GM12878 (cell line): ENCODE results near the gene ITPKB. TPM values are rescaled to one million over a fixed set of nuclear protein-coding genes. Genes with fewer than 3 reads are reported as not detected.

Experiments
- ATAC-seq: fragments of 200-7000 bp; cut with Tn5 transposase; 3 replicates; pipeline ENCODE4 v1.9.1; 2020; ENCODE audit warnings: mild to moderate bottlenecking, moderate library complexity
- BruUV-seq: library from RNA; stranded (reverse); fragments of 400-500 nt; replicated peaks from 2 replicates; lab custom pipeline; 2021; lab: Mats Ljungman, UMichigan
- CTCF ChIA-PET: fragments of 300-600 bp; sonication (Branson Sonifier 250); formaldehyde crosslinking; extraction: SDS; loops from one replicate; lab custom pipeline; 2021; ENCODE audit warnings: inconsistent platforms; lab: Yijun Ruan, JAX
- POLR2A ChIA-PET: fragments of 350-600 bp; formaldehyde crosslinking; extraction: SDS; loops from one replicate; lab custom pipeline; 2021; ENCODE audit warnings: inconsistent platforms; lab: Charles Lee
- RAD21 ChIA-PET: fragments of 300-600 bp; sonication (Branson Sonifier 250); formaldehyde crosslinking; loops from one replicate; lab custom pipeline; 2023; ENCODE audit warnings: antibody characterized with exemption; ENCODE audit not compliant: unreplicated experiment; lab: Charles Lee
- SMC1A ChIA-PET: fragments of 300-600 bp; sonication (Branson Sonifier 250); formaldehyde crosslinking; loops from one replicate; lab custom pipeline; 2023; ENCODE audit not compliant: unreplicated experiment, uncharacterized antibody; lab: Charles Lee
- DNase-seq: peaks from one replicate; pipeline ENCODE4 v3.0.0-alpha.2; 2011; ENCODE audit warnings: low read depth, low spot score
- FAIRE-seq: peaks from 3 replicates; lab custom pipeline; 2011; peaks lifted over from hg19 to GRCh38; lab: Jason Lieb, UNC
- H2AFZ ChIP-seq: 2 replicates; pipeline ENCODE4 v1.6.0; 2011; ENCODE audit warnings: low read depth, low read length, control low read depth; ENCODE audit not compliant: control insufficient read depth
- H3K27ac ChIP-seq: 2 replicates; pipeline ENCODE4 v1.5.1; 2011; ENCODE audit warnings: control low read depth; ENCODE audit not compliant: control insufficient read depth, insufficient read depth
- H3K27me3 ChIP-seq, 2 experiments: replicated peaks in 1 of 2; 2 replicates each; pipeline versions ENCODE4 v1.6.0 to v1.6.1; 2011; ENCODE audit warnings: low read length in 1 of 2; ENCODE audit not compliant: control insufficient read depth in 2 of 2, insufficient read depth in 2 of 2
- H3K36me3 ChIP-seq, 2 experiments: 2 replicates each; pipeline ENCODE4 v1.5.1; 2011; ENCODE audit warnings: low read length in 1 of 2; ENCODE audit not compliant: control insufficient read depth in 2 of 2, insufficient read depth in 2 of 2
- H3K4me1 ChIP-seq: 2 replicates; pipeline ENCODE4 v1.6.1; 2011; ENCODE audit warnings: mild to moderate bottlenecking, low read length, moderate library complexity, mixed read lengths; ENCODE audit not compliant: control insufficient read depth, insufficient read depth
- H3K4me2 ChIP-seq: 2 replicates; pipeline ENCODE4 v1.6.0; 2011; ENCODE audit warnings: control low read depth; ENCODE audit not compliant: control insufficient read depth, insufficient read depth
- H3K4me3 ChIP-seq: fragments of 200-600 bp; sonication (generic); 2 replicates; pipeline ENCODE4 v1.5.1; 2016
- H3K79me2 ChIP-seq: 2 replicates; pipeline ENCODE4 v1.6.0; 2011; ENCODE audit warnings: low read length; ENCODE audit not compliant: control insufficient read depth, insufficient read depth
- H3K9ac ChIP-seq: 2 replicates; pipeline ENCODE4 v1.8.0; 2011; ENCODE audit warnings: low read length, control low read depth, mixed read lengths; ENCODE audit not compliant: control insufficient read depth, insufficient read depth
- H3K9me3 ChIP-seq: replicated peaks from 3 replicates; pipeline ENCODE4 v1.5.1; 2011; ENCODE audit warnings: mild to moderate bottlenecking, low read length; ENCODE audit not compliant: control insufficient read depth, insufficient read depth
- H4K20me1 ChIP-seq: 2 replicates; pipeline ENCODE4 v1.6.0; 2011; ENCODE audit not compliant: control insufficient read depth, insufficient read depth
- ATF7 ChIP-seq: fragments of 450-650 bp; IDR thresholded peaks from 2 replicates; pipeline ENCODE4 v1.6.1; 2016; ENCODE audit warnings: low read depth, mild to moderate bottlenecking
- BCL11A ChIP-seq: IDR thresholded peaks from 2 replicates; pipeline ENCODE4 v1.6.1; 2011; ENCODE audit warnings: low read depth, low read length
- CEBPB ChIP-seq, 2 experiments: fragments of 150-350 bp in 1 of 2; IDR thresholded peaks; 2 replicates each; pipeline ENCODE4 v1.6.1; 2012 to 2014; ENCODE audit warnings: low read depth in 2 of 2, low read length in 2 of 2, borderline replicate concordance in 1 of 2, inconsistent platforms in 1 of 2
- EED ChIP-seq: sonication (generic); IDR thresholded peaks from 2 replicates; pipeline ENCODE4 v1.6.1; 2016; ENCODE audit warnings: antibody characterized with exemption, low read depth
- ETV6 ChIP-seq, 2 experiments: fragments of 450-650 bp in 1 of 2; IDR thresholded peaks in 1 of 2; conservative IDR thresholded peaks in 1 of 2; 2 replicates each; pipeline ENCODE4 v1.6.1; 2014; ENCODE audit warnings: antibody characterized with exemption in 1 of 2, borderline replicate concordance in 1 of 2, low read depth in 1 of 2, mild to moderate bottlenecking in 1 of 2, moderate library complexity in 1 of 2
- HDAC2 ChIP-seq: fragments of 200-600 bp; sonication (generic); IDR thresholded peaks from 2 replicates; pipeline ENCODE4 v1.6.1; 2017
- IRF4 ChIP-seq: IDR thresholded peaks from 2 replicates; pipeline ENCODE4 v1.6.1; 2011; ENCODE audit warnings: low read depth, low read length
- MTA3 ChIP-seq: IDR thresholded peaks from 2 replicates; pipeline ENCODE4 v1.6.1; 2012; ENCODE audit warnings: low read length, inconsistent platforms, borderline replicate concordance
- NR2C2 ChIP-seq: IDR thresholded peaks from 2 replicates; pipeline ENCODE4 v1.6.1; 2011; ENCODE audit warnings: borderline replicate concordance, low read depth; ENCODE audit not compliant: control insufficient read depth, insufficient read length
- PRDM15 ChIP-seq: fragments of 450-650 bp; formaldehyde crosslinking; IDR thresholded peaks from 2 replicates; pipeline ENCODE4 v1.4.0; 2020; ENCODE audit warnings: mild to moderate bottlenecking, moderate library complexity
- SIN3A ChIP-seq: IDR thresholded peaks from 2 replicates; pipeline ENCODE4 v1.6.1; 2012; ENCODE audit warnings: low read depth, low read length, improper control_type of control experiment
- SMAD5 ChIP-seq: IDR thresholded peaks from 2 replicates; pipeline ENCODE4 v1.6.1; 2016; ENCODE audit warnings: antibody characterized with exemption, low read depth
- SREBF1 ChIP-seq: IDR thresholded peaks from 2 replicates; pipeline ENCODE4 v1.6.1; 2012; ENCODE audit warnings: mild to moderate bottlenecking, low read length
- ZBED1 ChIP-seq: IDR thresholded peaks from 2 replicates; pipeline ENCODE4 v1.6.1; 2016; ENCODE audit warnings: borderline replicate concordance
- WGBS: methylation state at CpG from one replicate; pipeline ENCODE4 v1.1.6; 2016; ENCODE audit warnings: low lambda C conversion rate; ENCODE audit not compliant: insufficient replicate concordance, insufficient coverage; ENCODE audit errors: missing lambda C conversion rate; 5-methylcytosine and 5-hydroxymethylcytosine counted together
- in situ Hi-C: fragments of 300-500 bp; cut with MboI; formaldehyde crosslinking; loops from 9 replicates; pipeline ENCODE4 v1.14.3; 2018; ENCODE audit warnings: mixed read lengths
- intact Hi-C: fragments of 100-400 bp; cut with micrococcal nuclease; formaldehyde crosslinking; loops from one replicate; pipeline ENCODE4 v1.14.2; 2022; ENCODE audit not compliant: unreplicated experiment
- polyA plus RNA-seq, 11 experiments: library from polyadenylated mRNA; depleted of rRNA in 4 of 11; unstranded in 6 of 11; stranded (reverse) in 5 of 11; fragments of >200 nt; fragmentation: Nextera tagmentation in 4 of 11; fragmentation: Illumina TruSeq in 1 of 11; extraction: Ambion mirVana in 4 of 11; extraction: Trizol in 1 of 11; gene quantifications; 1 replicate in 1 of 11; 2 replicates in 10 of 11; pipeline versions ENCODE4 v1.2.1 to v1.2.3, GENCODE V29; 2011 to 2016; ENCODE audit warnings: inconsistent platforms in 2 of 11, missing spikeins in 2 of 11, low read depth in 1 of 11
- total RNA-seq, 4 experiments: library from RNA; depleted of rRNA in 3 of 4; stranded (reverse); fragments of >200 nt in 3 of 4; fragmentation: Illumina TruSeq in 1 of 4; extraction: Trizol in 1 of 4; gene quantifications; 2 replicates each; pipeline versions ENCODE4 v1.2.1 to v1.2.3, GENCODE V29; 2013 to 2021
- TF ChIP-seq, protein P1 (sequence below): IDR thresholded peaks from 2 replicates; pipeline ENCODE4 v1.6.1; 2011; ENCODE audit warnings: low read depth, low read length, improper control_type of control experiment, borderline replicate concordance
- TF ChIP-seq, protein P2 (sequence below): fragments of 150-350 bp; IDR thresholded peaks from 2 replicates; pipeline ENCODE4 v1.6.1; 2016; ENCODE audit warnings: low read depth, low read length

The ITPKB gene
- total and polyA plus RNA-seq, 10 of the 15 experiments (the other 5 are each of a cell fraction or from before 2014, with no cell fraction given): 1.3 to 38.7 (median 12.9) TPM

- WGBS: 34% methylated on average over 9 of the region's 9 CpGs
- no peak overlapping the region for H2AFZ ChIP-seq
- ChIA-PET RAD21 (interaction anchor here (1.3 kb wide), 1 partner anchor 58 kb away, joined by 3 read pairs; no protein-coding TSS in a partner anchor), CTCF (interaction anchor here (0.6 to 1.2 kb wide), 2 partner anchors 180 to 480 kb away, joined by 3 to 4 read pairs; no protein-coding TSS in a partner anchor), SMC1A (interaction anchor here (1.0 kb wide), 1 partner anchor 23 kb away, joined by 3 read pairs; no protein-coding TSS in a partner anchor), POLR2A (no interaction called here)
- no peaks in the 10 kb centered on the region for H3K9me3 ChIP-seq
- H4K20me1 ChIP-seq: no peaks in the 10 kb centered on the region; the same call in 1 of the 2 replicates
- in situ Hi-C loops (no loop called here), intact Hi-C loops (loop anchor here (5.0 to 10.0 kb wide), 2 partner anchors 58 to 481 kb away; partner anchors contain the start of gene STUM)
- peaks cover 0 to 4% of the 10 kb centered on the region in 2 experiments for H3K27me3 ChIP-seq
- no peaks in the 10 kb centered on the region for H3K36me3 ChIP-seq
- FAIRE-seq (no peak), DNase-seq (no peak), ATAC-seq (no peak)
- H3K9ac ChIP-seq: no peak overlapping the region
- no peak overlapping the region for H3K4me3 ChIP-seq
- BruUV-seq: no TSS peak
- no peak overlapping the region for H3K4me2 ChIP-seq
- no peak overlapping the region for H3K27ac ChIP-seq
- H3K79me2 ChIP-seq: no peaks in the 10 kb centered on the region
- no peaks in the 10 kb centered on the region for H3K4me1 ChIP-seq
- no peak for TF ChIP-seq BCL11A
- TF ChIP-seq, protein P1, sequence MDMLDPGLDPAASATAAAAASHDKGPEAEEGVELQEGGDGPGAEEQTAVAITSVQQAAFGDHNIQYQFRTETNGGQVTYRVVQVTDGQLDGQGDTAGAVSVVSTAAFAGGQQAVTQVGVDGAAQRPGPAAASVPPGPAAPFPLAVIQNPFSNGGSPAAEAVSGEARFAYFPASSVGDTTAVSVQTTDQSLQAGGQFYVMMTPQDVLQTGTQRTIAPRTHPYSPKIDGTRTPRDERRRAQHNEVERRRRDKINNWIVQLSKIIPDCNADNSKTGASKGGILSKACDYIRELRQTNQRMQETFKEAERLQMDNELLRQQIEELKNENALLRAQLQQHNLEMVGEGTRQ: no peak
- TF ChIP-seq EED: no peak
- no peak for TF ChIP-seq SMAD5
- no peak for TF ChIP-seq CEBPB (IDR thresholded peaks at IDR 0.05; ENCODE audit: borderline replicate concordance in 1 of 2, low read depth in 2 of 2, low read length in 2 of 2)
- TF ChIP-seq MTA3: no peak
- TF ChIP-seq, protein P2, sequence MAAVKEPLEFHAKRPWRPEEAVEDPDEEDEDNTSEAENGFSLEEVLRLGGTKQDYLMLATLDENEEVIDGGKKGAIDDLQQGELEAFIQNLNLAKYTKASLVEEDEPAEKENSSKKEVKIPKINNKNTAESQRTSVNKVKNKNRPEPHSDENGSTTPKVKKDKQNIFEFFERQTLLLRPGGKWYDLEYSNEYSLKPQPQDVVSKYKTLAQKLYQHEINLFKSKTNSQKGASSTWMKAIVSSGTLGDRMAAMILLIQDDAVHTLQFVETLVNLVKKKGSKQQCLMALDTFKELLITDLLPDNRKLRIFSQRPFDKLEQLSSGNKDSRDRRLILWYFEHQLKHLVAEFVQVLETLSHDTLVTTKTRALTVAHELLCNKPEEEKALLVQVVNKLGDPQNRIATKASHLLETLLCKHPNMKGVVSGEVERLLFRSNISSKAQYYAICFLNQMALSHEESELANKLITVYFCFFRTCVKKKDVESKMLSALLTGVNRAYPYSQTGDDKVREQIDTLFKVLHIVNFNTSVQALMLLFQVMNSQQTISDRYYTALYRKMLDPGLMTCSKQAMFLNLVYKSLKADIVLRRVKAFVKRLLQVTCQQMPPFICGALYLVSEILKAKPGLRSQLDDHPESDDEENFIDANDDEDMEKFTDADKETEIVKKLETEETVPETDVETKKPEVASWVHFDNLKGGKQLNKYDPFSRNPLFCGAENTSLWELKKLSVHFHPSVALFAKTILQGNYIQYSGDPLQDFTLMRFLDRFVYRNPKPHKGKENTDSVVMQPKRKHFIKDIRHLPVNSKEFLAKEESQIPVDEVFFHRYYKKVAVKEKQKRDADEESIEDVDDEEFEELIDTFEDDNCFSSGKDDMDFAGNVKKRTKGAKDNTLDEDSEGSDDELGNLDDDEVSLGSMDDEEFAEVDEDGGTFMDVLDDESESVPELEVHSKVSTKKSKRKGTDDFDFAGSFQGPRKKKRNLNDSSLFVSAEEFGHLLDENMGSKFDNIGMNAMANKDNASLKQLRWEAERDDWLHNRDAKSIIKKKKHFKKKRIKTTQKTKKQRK: no peak
- no peak for TF ChIP-seq SREBF1
- no peak for TF ChIP-seq ATF7
- TF ChIP-seq SIN3A: no peak
- no peak for TF ChIP-seq ETV6 (conservative IDR thresholded peaks at IDR 0.05 in 1 of 2, IDR thresholded peaks at IDR 0.05 in 1 of 2; ENCODE audit: borderline replicate concordance in 1 of 2, low read depth in 1 of 2)
- no peak for TF ChIP-seq IRF4
- no peak for TF ChIP-seq ZBED1
- no peak for TF ChIP-seq HDAC2
- TF ChIP-seq PRDM15: no peak
- TF ChIP-seq NR2C2: no peak
Observed at GRCh38 chr1:226605318-226605950, 133.6 kb downstream of the ITPKB start.
